Measurements from ENCODE around the gene ORMDL1. TPM values are rescaled to one million over a fixed set of nuclear protein-coding genes. Genes with fewer than 3 reads are reported as not detected.

Gene ORMDL1
- total and polyA plus RNA-seq, 2 of the 13 experiments (the other 11 are each of a cell fraction or from before 2014, with no cell fraction given) = 67.5 to 160 TPM

- TF ChIP-seq NR2C2 (CRISPR knock-in tag; IDR thresholded peaks at IDR 0.05; ENCODE audit: borderline replicate concordance) (peak; percentile 96), ZNF142 (CRISPR knock-in tag; IDR thresholded peaks at IDR 0.05) (0 out of 2 replicates have a peak, but pooled peaks have one; percentile 17), PHF20 (CRISPR knock-in tag; IDR thresholded peaks at IDR 0.05) (no peak), FOXJ3 (CRISPR knock-in tag; IDR thresholded peaks at IDR 0.05; ENCODE audit: borderline replicate concordance) (no peak), ZNF788 (CRISPR knock-in tag; IDR thresholded peaks at IDR 0.05; ENCODE audit: borderline replicate concordance) (no peak), ZFP36L2 (CRISPR knock-in tag; IDR thresholded peaks at IDR 0.05) (peak; percentile 60; the same call in 1 of the 2 replicates), CHD4 (IDR thresholded peaks at IDR 0.05; ENCODE audit: borderline replicate concordance, low read length) (no peak), ZSCAN12 (CRISPR knock-in tag; IDR thresholded peaks at IDR 0.05) (no peak), SOX13 (IDR thresholded peaks at IDR 0.05) (no peak), SOX13 (CRISPR knock-in tag; conservative IDR thresholded peaks at IDR 0.05 in 1 of 2, IDR thresholded peaks at IDR 0.05 in 1 of 2) (no peak; a peak in 1 of 4 replicates), RBAK (CRISPR knock-in tag; IDR thresholded peaks at IDR 0.05) (no peak; the same call in 1 of the 2 replicates), CREBL2 (CRISPR knock-in tag; IDR thresholded peaks at IDR 0.05; ENCODE audit: borderline replicate concordance) (no peak), ARID3A (IDR thresholded peaks at IDR 0.05; ENCODE audit: low read depth, low read length) (no peak), ZNF501 (CRISPR knock-in tag; IDR thresholded peaks at IDR 0.05) (no peak), TAF15 (IDR thresholded peaks at IDR 0.05; ENCODE audit: low read depth, low read length, poor library complexity, severe bottlenecking) (no peak), ONECUT2 (CRISPR knock-in tag; IDR thresholded peaks at IDR 0.05) (no peak), TFAP4 (IDR thresholded peaks at IDR 0.05; ENCODE audit: borderline replicate concordance, low read depth) (peak; percentile 41; the same call in 1 of the 2 replicates), DMTF1 (CRISPR knock-in tag; IDR thresholded peaks at IDR 0.05) (no peak), SMAD1 (CRISPR knock-in tag; IDR thresholded peaks at IDR 0.05; ENCODE audit: borderline replicate concordance, low read depth) (no peak)
These were observed 650 bp downstream of the ORMDL1 start (continued) for GRCh38 chr2:189783451-189783926.
